ENCODE results near the gene TUBB. TPM values are rescaled to one million over a fixed set of nuclear protein-coding genes. Genes with fewer than 3 reads are reported as not detected.
A peak's percentile ranks its signal among the peaks of the same experiment; 100 is the strongest.

Gene TUBB
- total RNA-seq, 1 experiment from 2014 or later: 1,719 TPM

DNA sequence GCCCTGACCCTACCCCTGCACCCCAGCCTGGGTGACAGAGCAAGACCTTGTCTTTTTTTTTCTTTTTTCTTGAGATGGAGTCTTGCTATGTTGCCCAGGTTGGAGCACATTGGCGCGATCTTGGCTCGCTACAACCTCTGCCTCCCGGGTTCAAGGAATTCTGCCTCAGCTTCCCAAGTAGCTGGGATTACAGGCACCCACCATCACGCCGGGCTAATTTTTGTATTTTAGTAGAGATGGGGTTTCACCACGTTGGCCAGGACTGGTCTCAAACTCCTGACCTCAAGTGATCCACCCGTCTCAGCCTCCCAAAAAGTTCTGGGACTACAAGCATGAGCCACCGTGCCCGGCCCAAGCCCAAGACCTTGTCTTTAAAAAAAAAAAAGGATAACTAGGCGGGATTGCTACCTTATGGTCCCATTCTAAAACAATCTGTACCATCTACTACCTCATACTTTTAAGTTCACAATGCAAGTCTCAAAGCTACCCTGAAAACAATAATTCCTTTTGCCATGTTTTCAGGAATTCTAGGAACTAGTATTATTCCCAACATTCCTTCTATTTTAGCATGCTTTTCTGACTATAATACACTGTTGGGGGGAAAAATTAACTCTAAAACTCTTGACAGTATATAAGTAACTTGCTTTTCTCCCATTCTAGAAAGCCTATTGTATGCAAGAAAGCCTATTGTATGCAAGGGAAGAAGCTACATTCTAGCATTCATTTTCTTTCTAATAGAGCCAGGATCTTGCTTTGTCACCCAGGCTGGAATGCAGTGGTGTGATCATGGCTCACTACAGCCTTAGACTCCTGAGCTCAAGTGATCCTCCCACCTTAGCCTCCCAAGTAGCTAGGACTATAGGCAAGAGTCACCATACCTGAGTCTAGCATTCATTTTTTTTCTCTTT lies 6.6 kb downstream of the TUBB start:
- Histone ChIP-seq H3K23me2 (ENCODE audit: insufficient read length, low read depth, low read length, poor library complexity, severe bottlenecking) (peaks cover under 1% of the 10 kb centered on the region), H2AFZ (ENCODE audit: low read length) (no peak overlapping the region), H2BK20ac (ENCODE audit: low read depth, low read length, poor library complexity, severe bottlenecking) (no peak overlapping the region), H3K14ac (ENCODE audit: insufficient read depth, low read length) (no peak overlapping the region), H2BK12ac (ENCODE audit: insufficient read length, low read depth, low read length) (no peak overlapping the region), H4K5ac (ENCODE audit: insufficient read length, low read depth, low read length) (no peak overlapping the region), H3K27me3 (ENCODE audit: insufficient read depth, low read length) (no peaks in the 10 kb centered on the region), H2BK120ac (ENCODE audit: low read depth, low read length, poor library complexity, severe bottlenecking) (no peak overlapping the region), H2AK5ac (ENCODE audit: insufficient read length, low read length) (no peak overlapping the region), H4K8ac (replicated peaks; ENCODE audit: insufficient read length, low read depth, low read length) (no peak overlapping the region), H3K18ac (ENCODE audit: insufficient read length, low read depth, low read length) (no peak overlapping the region), H3K23ac (ENCODE audit: insufficient read length, low read depth, low read length) (no peak overlapping the region), H3K4me2 (ENCODE audit: insufficient read depth, insufficient read length, low read length) (no peak overlapping the region), H3K56ac (ENCODE audit: insufficient read length, low read depth, low read length) (no peak overlapping the region), H2BK5ac (ENCODE audit: insufficient read length, low read length) (no peak overlapping the region), H3K4me1 (ENCODE audit: insufficient read depth, low read length) (no peaks in the 10 kb centered on the region), H4K91ac (ENCODE audit: insufficient read length, low read depth, low read length) (no peak overlapping the region), H3K9me3 (ENCODE audit: control insufficient read depth, low read depth, low read length) (no peaks in the 10 kb centered on the region), H4K20me1 (ENCODE audit: control insufficient read depth, insufficient read depth, insufficient read length) (no peaks in the 10 kb centered on the region), H3K27ac (ENCODE audit: insufficient read length, low read depth, low read length) (no peak overlapping the region), H3K9ac (ENCODE audit: extremely low read depth, insufficient read length, low read length) (no peak overlapping the region), H2BK15ac (ENCODE audit: low read depth, low read length) (no peak overlapping the region), H3K79me1 (ENCODE audit: insufficient read depth, low read depth, low read length, poor library complexity, severe bottlenecking) (no peaks in the 10 kb centered on the region), H3K79me2 (ENCODE audit: insufficient read depth, low read length) (peaks cover 2% of the 10 kb centered on the region; the same call in 1 of the 2 replicates), H3T11ph (ENCODE audit: low read length) (no peak overlapping the region), H3K4ac (ENCODE audit: low read depth, low read length) (no peak overlapping the region)
- TF ChIP-seq, protein P1, sequence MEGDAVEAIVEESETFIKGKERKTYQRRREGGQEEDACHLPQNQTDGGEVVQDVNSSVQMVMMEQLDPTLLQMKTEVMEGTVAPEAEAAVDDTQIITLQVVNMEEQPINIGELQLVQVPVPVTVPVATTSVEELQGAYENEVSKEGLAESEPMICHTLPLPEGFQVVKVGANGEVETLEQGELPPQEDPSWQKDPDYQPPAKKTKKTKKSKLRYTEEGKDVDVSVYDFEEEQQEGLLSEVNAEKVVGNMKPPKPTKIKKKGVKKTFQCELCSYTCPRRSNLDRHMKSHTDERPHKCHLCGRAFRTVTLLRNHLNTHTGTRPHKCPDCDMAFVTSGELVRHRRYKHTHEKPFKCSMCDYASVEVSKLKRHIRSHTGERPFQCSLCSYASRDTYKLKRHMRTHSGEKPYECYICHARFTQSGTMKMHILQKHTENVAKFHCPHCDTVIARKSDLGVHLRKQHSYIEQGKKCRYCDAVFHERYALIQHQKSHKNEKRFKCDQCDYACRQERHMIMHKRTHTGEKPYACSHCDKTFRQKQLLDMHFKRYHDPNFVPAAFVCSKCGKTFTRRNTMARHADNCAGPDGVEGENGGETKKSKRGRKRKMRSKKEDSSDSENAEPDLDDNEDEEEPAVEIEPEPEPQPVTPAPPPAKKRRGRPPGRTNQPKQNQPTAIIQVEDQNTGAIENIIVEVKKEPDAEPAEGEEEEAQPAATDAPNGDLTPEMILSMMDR (conservative IDR thresholded peaks at IDR 0.05): no peak
- no CpG with 5 or more reads among the region's 11 CpGs for WGBS (ENCODE audit: extremely low coverage, insufficient read length, low lambda C conversion rate)
- no peak for DNase-seq
- H3K4me3 Mint-ChIP-seq: no peak overlapping the region
- H3K27me3 Mint-ChIP-seq (ENCODE audit: low read depth): peaks cover 5% of the 10 kb centered on the region; the same call in 1 of the 2 replicates
- H3K27ac Mint-ChIP-seq: peak overlapping the region in 1 of 3 experiments; percentile 74; a peak in 3 of 7 replicates
- no peaks in the 10 kb centered on the region for H3K9me3 Mint-ChIP-seq
- peaks cover 23 to 33% of the 10 kb centered on the region in 2 experiments for H3K4me1 Mint-ChIP-seq
- peaks cover 42 to 81% (median 57%) of the 10 kb centered on the region in 3 experiments for H3K36me3 Mint-ChIP-seq (ENCODE audit: insufficient read depth in 1 of 3, low read depth in 3 of 3)
